SK-N-SH (cell line): ENCODE data around the gene RFT1.

Experiments
- CTCF ChIP-seq: fragments of 200-600 bp; sonication (generic); IDR thresholded peaks from 2 replicates; pipeline ENCODE4 v1.6.1; 2017; ENCODE audit warnings: antibody characterized with exemption, mild to moderate bottlenecking, moderate library complexity
- FOXM1 ChIP-seq: IDR thresholded peaks from 2 replicates; pipeline ENCODE4 v1.4.0; 2012; ENCODE audit warnings: low read depth, mild to moderate bottlenecking
- REST ChIP-seq: IDR thresholded peaks from 2 replicates; pipeline ENCODE4 v1.6.1; 2012; ENCODE audit warnings: mild to moderate bottlenecking, low read depth, low read length, moderate library complexity
- USF2 ChIP-seq: fragments of 150-350 bp; IDR thresholded peaks from 2 replicates; pipeline ENCODE4 v1.6.1; 2017; ENCODE audit warnings: antibody characterized with exemption, low read length, low read depth, borderline replicate concordance

GRCh38 chr3:53174346-53175250 is 44.4 kb upstream of the RFT1 start:
- TF ChIP-seq USF2 = no peak
- no peak for TF ChIP-seq REST
- no peak for TF ChIP-seq FOXM1
- TF ChIP-seq CTCF = no peak
